ENCODE measurements around the gene DOCK2.

The DOCK2 gene

DNA sequence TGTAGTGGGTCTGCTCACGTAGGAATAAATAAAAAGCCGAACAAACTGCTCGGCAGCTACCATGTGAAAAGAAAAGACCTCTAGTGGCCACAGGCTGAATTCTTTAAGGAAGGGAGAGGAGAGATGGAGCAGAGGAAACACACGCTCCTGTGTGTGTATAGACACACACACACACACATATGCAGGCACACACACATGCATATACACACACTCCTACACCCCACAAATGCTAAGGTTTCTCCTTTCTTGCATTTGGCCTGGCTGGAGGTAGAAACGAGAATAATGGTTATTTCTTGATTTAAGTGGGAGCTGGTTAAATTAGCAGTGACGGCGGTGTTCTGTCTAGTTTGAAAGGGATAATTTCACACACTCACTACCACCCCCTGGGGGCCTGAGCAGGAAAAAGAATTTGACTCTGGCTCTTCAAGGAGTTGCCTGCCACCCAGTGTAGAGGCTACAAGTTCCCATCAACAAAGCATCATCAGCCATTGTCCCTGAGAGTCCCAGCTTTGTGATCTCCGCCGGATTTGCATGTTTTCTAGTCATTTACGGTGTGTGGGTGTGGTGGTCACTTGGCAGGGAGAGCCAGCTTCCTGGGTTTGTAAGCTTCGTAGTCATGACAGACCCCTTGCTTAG, 343.5 kb downstream of the DOCK2 start, which contains the start of gene INSYN2B (continued):
- TF ChIP-seq RBAK (tag by site-specific recombination; IDR thresholded peaks at IDR 0.05): no peak
- TF ChIP-seq ZNF596 (tag by site-specific recombination; IDR thresholded peaks at IDR 0.05): no peak
- TF ChIP-seq SP2 (tag by site-specific recombination; IDR thresholded peaks at IDR 0.05): no peak
- TF ChIP-seq ZNF585B (tag by site-specific recombination; IDR thresholded peaks at IDR 0.05): no peak
- TF ChIP-seq ZNF747 (tag by site-specific recombination; IDR thresholded peaks at IDR 0.05): no peak
- no peak for TF ChIP-seq ZNF626 (tag by site-specific recombination; IDR thresholded peaks at IDR 0.05)
- TF ChIP-seq ZNF76 (tag by site-specific recombination; IDR thresholded peaks at IDR 0.05; ENCODE audit: borderline replicate concordance, low read depth): no peak
- no peak for TF ChIP-seq ZBTB7A (tag by site-specific recombination; IDR thresholded peaks at IDR 0.05; ENCODE audit: low read depth)
- TF ChIP-seq GLI4 (tag by site-specific recombination; IDR thresholded peaks at IDR 0.05): no peak
- TF ChIP-seq ZSCAN30 (tag by site-specific recombination; IDR thresholded peaks at IDR 0.05): no peak
- no peak for TF ChIP-seq ZNF155 (tag by site-specific recombination; IDR thresholded peaks at IDR 0.05)
- TF ChIP-seq MEIS1 (CRISPR knock-in tag; IDR thresholded peaks at IDR 0.05; ENCODE audit: borderline replicate concordance): no peak
- TF ChIP-seq ZNF132 (tag by site-specific recombination; IDR thresholded peaks at IDR 0.05; ENCODE audit: borderline replicate concordance): no peak
- no peak for TF ChIP-seq ZNF112 (tag by site-specific recombination; IDR thresholded peaks at IDR 0.05)
- peak; percentile 75 for TF ChIP-seq ZNF561 (tag by site-specific recombination; IDR thresholded peaks at IDR 0.05; ENCODE audit: borderline replicate concordance)
- TF ChIP-seq SALL2 (tag by site-specific recombination; IDR thresholded peaks at IDR 0.05; ENCODE audit: borderline replicate concordance): no peak
- TF ChIP-seq, protein P1, sequence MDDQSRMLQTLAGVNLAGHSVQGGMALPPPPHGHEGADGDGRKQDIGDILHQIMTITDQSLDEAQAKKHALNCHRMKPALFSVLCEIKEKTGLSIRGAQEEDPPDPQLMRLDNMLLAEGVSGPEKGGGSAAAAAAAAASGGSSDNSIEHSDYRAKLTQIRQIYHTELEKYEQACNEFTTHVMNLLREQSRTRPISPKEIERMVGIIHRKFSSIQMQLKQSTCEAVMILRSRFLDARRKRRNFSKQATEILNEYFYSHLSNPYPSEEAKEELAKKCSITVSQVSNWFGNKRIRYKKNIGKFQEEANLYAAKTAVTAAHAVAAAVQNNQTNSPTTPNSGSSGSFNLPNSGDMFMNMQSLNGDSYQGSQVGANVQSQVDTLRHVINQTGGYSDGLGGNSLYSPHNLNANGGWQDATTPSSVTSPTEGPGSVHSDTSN (CRISPR knock-in tag; IDR thresholded peaks at IDR 0.05): no peak
- TF ChIP-seq GFI1B (tag by site-specific recombination; IDR thresholded peaks at IDR 0.05): no peak
- TF ChIP-seq KLF9 (tag by site-specific recombination; IDR thresholded peaks at IDR 0.05; ENCODE audit: low read depth): no peak
- TF ChIP-seq, protein P2, sequence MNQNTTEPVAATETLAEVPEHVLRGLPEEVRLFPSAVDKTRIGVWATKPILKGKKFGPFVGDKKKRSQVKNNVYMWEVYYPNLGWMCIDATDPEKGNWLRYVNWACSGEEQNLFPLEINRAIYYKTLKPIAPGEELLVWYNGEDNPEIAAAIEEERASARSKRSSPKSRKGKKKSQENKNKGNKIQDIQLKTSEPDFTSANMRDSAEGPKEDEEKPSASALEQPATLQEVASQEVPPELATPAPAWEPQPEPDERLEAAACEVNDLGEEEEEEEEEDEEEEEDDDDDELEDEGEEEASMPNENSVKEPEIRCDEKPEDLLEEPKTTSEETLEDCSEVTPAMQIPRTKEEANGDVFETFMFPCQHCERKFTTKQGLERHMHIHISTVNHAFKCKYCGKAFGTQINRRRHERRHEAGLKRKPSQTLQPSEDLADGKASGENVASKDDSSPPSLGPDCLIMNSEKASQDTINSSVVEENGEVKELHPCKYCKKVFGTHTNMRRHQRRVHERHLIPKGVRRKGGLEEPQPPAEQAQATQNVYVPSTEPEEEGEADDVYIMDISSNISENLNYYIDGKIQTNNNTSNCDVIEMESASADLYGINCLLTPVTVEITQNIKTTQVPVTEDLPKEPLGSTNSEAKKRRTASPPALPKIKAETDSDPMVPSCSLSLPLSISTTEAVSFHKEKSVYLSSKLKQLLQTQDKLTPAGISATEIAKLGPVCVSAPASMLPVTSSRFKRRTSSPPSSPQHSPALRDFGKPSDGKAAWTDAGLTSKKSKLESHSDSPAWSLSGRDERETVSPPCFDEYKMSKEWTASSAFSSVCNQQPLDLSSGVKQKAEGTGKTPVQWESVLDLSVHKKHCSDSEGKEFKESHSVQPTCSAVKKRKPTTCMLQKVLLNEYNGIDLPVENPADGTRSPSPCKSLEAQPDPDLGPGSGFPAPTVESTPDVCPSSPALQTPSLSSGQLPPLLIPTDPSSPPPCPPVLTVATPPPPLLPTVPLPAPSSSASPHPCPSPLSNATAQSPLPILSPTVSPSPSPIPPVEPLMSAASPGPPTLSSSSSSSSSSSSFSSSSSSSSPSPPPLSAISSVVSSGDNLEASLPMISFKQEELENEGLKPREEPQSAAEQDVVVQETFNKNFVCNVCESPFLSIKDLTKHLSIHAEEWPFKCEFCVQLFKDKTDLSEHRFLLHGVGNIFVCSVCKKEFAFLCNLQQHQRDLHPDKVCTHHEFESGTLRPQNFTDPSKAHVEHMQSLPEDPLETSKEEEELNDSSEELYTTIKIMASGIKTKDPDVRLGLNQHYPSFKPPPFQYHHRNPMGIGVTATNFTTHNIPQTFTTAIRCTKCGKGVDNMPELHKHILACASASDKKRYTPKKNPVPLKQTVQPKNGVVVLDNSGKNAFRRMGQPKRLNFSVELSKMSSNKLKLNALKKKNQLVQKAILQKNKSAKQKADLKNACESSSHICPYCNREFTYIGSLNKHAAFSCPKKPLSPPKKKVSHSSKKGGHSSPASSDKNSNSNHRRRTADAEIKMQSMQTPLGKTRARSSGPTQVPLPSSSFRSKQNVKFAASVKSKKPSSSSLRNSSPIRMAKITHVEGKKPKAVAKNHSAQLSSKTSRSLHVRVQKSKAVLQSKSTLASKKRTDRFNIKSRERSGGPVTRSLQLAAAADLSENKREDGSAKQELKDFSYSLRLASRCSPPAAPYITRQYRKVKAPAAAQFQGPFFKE (tag by site-specific recombination; IDR thresholded peaks at IDR 0.05; ENCODE audit: borderline replicate concordance): no peak
- TF ChIP-seq ZNF16 (tag by site-specific recombination; IDR thresholded peaks at IDR 0.05; ENCODE audit: low read depth): no peak
- peak; percentile 75 for TF ChIP-seq ZNF335 (tag by site-specific recombination; conservative IDR thresholded peaks at IDR 0.05)
- TF ChIP-seq ZNF394 (tag by site-specific recombination; IDR thresholded peaks at IDR 0.05; ENCODE audit: borderline replicate concordance): peak; percentile 47; the same call in 1 of the 2 replicates
- TF ChIP-seq, protein P3, sequence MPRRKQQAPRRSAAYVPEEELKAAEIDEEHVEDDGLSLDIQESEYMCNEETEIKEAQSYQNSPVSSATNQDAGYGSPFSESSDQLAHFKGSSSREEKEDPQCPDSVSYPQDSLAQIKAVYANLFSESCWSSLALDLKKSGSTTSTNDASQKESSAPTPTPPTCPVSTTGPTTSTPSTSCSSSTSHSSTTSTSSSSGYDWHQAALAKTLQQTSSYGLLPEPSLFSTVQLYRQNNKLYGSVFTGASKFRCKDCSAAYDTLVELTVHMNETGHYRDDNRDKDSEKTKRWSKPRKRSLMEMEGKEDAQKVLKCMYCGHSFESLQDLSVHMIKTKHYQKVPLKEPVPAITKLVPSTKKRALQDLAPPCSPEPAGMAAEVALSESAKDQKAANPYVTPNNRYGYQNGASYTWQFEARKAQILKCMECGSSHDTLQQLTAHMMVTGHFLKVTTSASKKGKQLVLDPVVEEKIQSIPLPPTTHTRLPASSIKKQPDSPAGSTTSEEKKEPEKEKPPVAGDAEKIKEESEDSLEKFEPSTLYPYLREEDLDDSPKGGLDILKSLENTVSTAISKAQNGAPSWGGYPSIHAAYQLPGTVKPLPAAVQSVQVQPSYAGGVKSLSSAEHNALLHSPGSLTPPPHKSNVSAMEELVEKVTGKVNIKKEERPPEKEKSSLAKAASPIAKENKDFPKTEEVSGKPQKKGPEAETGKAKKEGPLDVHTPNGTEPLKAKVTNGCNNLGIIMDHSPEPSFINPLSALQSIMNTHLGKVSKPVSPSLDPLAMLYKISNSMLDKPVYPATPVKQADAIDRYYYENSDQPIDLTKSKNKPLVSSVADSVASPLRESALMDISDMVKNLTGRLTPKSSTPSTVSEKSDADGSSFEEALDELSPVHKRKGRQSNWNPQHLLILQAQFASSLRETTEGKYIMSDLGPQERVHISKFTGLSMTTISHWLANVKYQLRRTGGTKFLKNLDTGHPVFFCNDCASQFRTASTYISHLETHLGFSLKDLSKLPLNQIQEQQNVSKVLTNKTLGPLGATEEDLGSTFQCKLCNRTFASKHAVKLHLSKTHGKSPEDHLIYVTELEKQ (tag by site-specific recombination; IDR thresholded peaks at IDR 0.05; ENCODE audit: borderline replicate concordance): no peak
- TF ChIP-seq ZSCAN16 (tag by site-specific recombination; IDR thresholded peaks at IDR 0.05): no peak
- no peak for TF ChIP-seq GLIS2 (tag by site-specific recombination; IDR thresholded peaks at IDR 0.05)
- no peak for TF ChIP-seq BCL11A (tag by site-specific recombination; IDR thresholded peaks at IDR 0.05; ENCODE audit: low read depth)
- no peak for TF ChIP-seq ZNF248 (tag by site-specific recombination; IDR thresholded peaks at IDR 0.05)
- peak; percentile 70 for TF ChIP-seq ZBTB17 (tag by site-specific recombination; IDR thresholded peaks at IDR 0.05)
- TF ChIP-seq ZEB2 (tag by site-specific recombination; IDR thresholded peaks at IDR 0.05): 0 out of 2 replicates have a peak, but pooled peaks have one; percentile 32

Measured in HEK293 (cell line).